PC-9 (cell line): ENCODE measurements around the gene ZBTB21.

Source experiments
- EZH2 ChIP-seq: fragments of 200-600 bp; sonication (generic); IDR thresholded peaks from 2 replicates; pipeline ENCODE4 v1.8.0; 2017; ENCODE audit warnings: antibody characterized with exemption, low read depth
- TF ChIP-seq, protein P1 (sequence below): fragments of 200-600 bp; sonication (generic); conservative IDR thresholded peaks from 2 replicates; pipeline ENCODE4 v1.6.1; 2017; ENCODE audit warnings: mixed run types, antibody characterized with exemption, mild to moderate bottlenecking, moderate library complexity

DNA sequence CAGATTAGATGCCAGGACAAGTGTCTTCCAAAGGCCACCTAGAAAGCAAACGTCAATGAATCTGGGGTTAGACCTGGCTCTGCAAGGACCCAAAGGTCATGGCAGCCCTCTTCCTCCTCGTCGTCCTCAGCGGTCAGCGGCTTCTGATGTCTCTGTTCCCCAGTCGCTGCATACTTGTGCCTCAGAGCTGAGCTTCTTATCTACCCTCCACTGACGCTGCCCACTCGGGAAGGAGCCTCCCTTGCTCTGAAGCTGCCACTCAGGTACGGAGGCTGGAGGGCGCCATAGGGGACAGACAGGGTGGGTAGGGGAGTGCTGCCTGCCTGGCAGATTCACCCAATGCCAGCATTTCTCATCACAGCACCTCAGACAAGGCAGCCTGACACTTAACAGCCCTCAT lies 49.6 kb upstream of the ZBTB21 start:
- TF ChIP-seq, protein P1, sequence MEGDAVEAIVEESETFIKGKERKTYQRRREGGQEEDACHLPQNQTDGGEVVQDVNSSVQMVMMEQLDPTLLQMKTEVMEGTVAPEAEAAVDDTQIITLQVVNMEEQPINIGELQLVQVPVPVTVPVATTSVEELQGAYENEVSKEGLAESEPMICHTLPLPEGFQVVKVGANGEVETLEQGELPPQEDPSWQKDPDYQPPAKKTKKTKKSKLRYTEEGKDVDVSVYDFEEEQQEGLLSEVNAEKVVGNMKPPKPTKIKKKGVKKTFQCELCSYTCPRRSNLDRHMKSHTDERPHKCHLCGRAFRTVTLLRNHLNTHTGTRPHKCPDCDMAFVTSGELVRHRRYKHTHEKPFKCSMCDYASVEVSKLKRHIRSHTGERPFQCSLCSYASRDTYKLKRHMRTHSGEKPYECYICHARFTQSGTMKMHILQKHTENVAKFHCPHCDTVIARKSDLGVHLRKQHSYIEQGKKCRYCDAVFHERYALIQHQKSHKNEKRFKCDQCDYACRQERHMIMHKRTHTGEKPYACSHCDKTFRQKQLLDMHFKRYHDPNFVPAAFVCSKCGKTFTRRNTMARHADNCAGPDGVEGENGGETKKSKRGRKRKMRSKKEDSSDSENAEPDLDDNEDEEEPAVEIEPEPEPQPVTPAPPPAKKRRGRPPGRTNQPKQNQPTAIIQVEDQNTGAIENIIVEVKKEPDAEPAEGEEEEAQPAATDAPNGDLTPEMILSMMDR, result no peak
- no peak for TF ChIP-seq EZH2
